Liver (tissue), 9 donors: ENCODE data around the gene TMEM82. TPM values are rescaled to one million over a fixed set of nuclear protein-coding genes. Genes with fewer than 3 reads are reported as not detected.

Experiments used
- DNase-seq: peaks from one replicate; pipeline ENCODE4 v3.0.0-alpha.2; 2017; ENCODE audit warnings: low spot score
- H3K27ac ChIP-seq, 2 donors: one replicate each; pipeline ENCODE4 v1.7.0; 2013; ENCODE audit warnings: inconsistent platforms in 2 of 2, low read length in 2 of 2, control low read depth in 1 of 2, low read depth in 1 of 2, mild to moderate bottlenecking in 1 of 2
- H3K27me3 ChIP-seq, 4 donors: one replicate each; pipeline versions ENCODE4 v1.6.1 to v1.7.0; 2013; ENCODE audit warnings: low read length in 3 of 4, inconsistent platforms in 1 of 4, mild to moderate bottlenecking in 1 of 4, moderate library complexity in 1 of 4; ENCODE audit not compliant: control insufficient read depth in 4 of 4, insufficient read depth in 4 of 4
- H3K36me3 ChIP-seq, 4 donors: one replicate each; pipeline versions ENCODE4 v1.6.1 to v1.7.0; 2013; ENCODE audit warnings: low read length in 3 of 4, mild to moderate bottlenecking in 3 of 4, low read depth in 1 of 4, moderate library complexity in 1 of 4; ENCODE audit not compliant: control insufficient read depth in 4 of 4, insufficient read depth in 3 of 4
- H3K4me1 ChIP-seq, 4 donors: one replicate each; pipeline versions ENCODE4 v1.6.1 to v1.7.0; 2013; ENCODE audit warnings: low read length in 3 of 4, mild to moderate bottlenecking in 3 of 4, moderate library complexity in 1 of 4; ENCODE audit not compliant: control insufficient read depth in 4 of 4, insufficient read depth in 4 of 4
- H3K4me3 ChIP-seq, 3 donors: one replicate each; pipeline versions ENCODE4 v1.6.1 to v1.7.0; 2013; ENCODE audit warnings: low read length in 3 of 3, control low read depth in 1 of 3, low read depth in 1 of 3, mild to moderate bottlenecking in 1 of 3
- H3K9ac ChIP-seq, 2 donors: one replicate each; pipeline ENCODE4 v1.7.0; 2013; ENCODE audit warnings: low read length in 2 of 2, mild to moderate bottlenecking in 2 of 2, moderate library complexity in 2 of 2, control low read depth in 1 of 2, low read depth in 1 of 2
- H3K9me3 ChIP-seq, 4 donors: one replicate each; pipeline versions ENCODE4 v1.6.1 to v1.7.0; 2013; ENCODE audit warnings: low read length in 3 of 4; ENCODE audit not compliant: control insufficient read depth in 4 of 4
- EGR1 ChIP-seq, 2 donors: IDR thresholded peaks; 2 replicates each; pipeline ENCODE4 v1.6.1; 2016 to 2018; ENCODE audit warnings: antibody characterized with exemption in 2 of 2, low read depth in 2 of 2
- FOXA1 ChIP-seq: IDR thresholded peaks from 2 replicates; pipeline ENCODE4 v1.6.1; 2016; ENCODE audit warnings: antibody characterized with exemption
- FOXA2 ChIP-seq: IDR thresholded peaks from 2 replicates; pipeline ENCODE4 v1.6.1; 2016; ENCODE audit warnings: antibody characterized with exemption
- HNF4A ChIP-seq, 2 donors: conservative IDR thresholded peaks; 2 replicates each; pipeline ENCODE4 v1.6.1; 2016; ENCODE audit warnings: antibody characterized with exemption in 2 of 2, mild to moderate bottlenecking in 2 of 2
- HNF4G ChIP-seq: IDR thresholded peaks from 2 replicates; pipeline ENCODE4 v1.6.1; 2016; ENCODE audit warnings: antibody characterized with exemption
- JUND ChIP-seq, 2 donors: IDR thresholded peaks; 2 replicates each; pipeline ENCODE4 v1.6.1; 2016; ENCODE audit warnings: antibody characterized with exemption in 2 of 2
- RAD21 ChIP-seq, 2 donors: IDR thresholded peaks; 2 replicates each; pipeline ENCODE4 v1.6.1; 2016; ENCODE audit warnings: antibody characterized with exemption in 2 of 2, mild to moderate bottlenecking in 2 of 2
- RXRA ChIP-seq, 2 donors: IDR thresholded peaks; 2 replicates each; pipeline ENCODE4 v1.6.1; 2017 to 2018; ENCODE audit warnings: antibody characterized with exemption in 2 of 2, mild to moderate bottlenecking in 1 of 2
- TAF1 ChIP-seq: conservative IDR thresholded peaks from 2 replicates; pipeline ENCODE4 v1.6.1; 2016; ENCODE audit warnings: antibody characterized with exemption, mild to moderate bottlenecking
- WGBS: extraction: QIAGEN DNeasy Blood & Tissue Kit; methylation state at CpG from one replicate; pipeline ENCODE4 v1.1.7; 2013; 5-methylcytosine and 5-hydroxymethylcytosine counted together
- polyA plus RNA-seq, 2 donors: library from polyadenylated mRNA; stranded (reverse) in 1 of 2; unstranded in 1 of 2; fragments of 200-250 nt in 1 of 2; fragments of >200 nt in 1 of 2; fragmentation: Nextera tagmentation in 1 of 2; extraction: Ambion mirVana in 1 of 2; gene quantifications; one replicate each; pipeline versions ENCODE4 v1.2.1 to v1.2.3, GENCODE V29; 2013 to 2015
- total RNA-seq, 2 donors: library from RNA; depleted of rRNA; stranded (reverse); fragments of >200 nt; gene quantifications; one replicate each; pipeline ENCODE4 v1.2.3, GENCODE V29; 2014
- TF ChIP-seq, protein P1 (sequence below): IDR thresholded peaks from 2 replicates; pipeline ENCODE4 v1.6.1; 2016; ENCODE audit warnings: antibody characterized with exemption
- TF ChIP-seq, protein P2 (sequence below): IDR thresholded peaks from 2 replicates; pipeline ENCODE4 v1.6.1; 2016; ENCODE audit warnings: antibody characterized with exemption, mild to moderate bottlenecking
- TF ChIP-seq, protein P3 (sequence below): IDR thresholded peaks from 2 replicates; pipeline ENCODE4 v1.6.1; 2016; ENCODE audit warnings: antibody characterized with exemption
- donor health status: healthy.
- donor health status: healthy.
- donor health status: healthy.
- donor health status: healthy.
- donor health status: healthy.

The TMEM82 gene
- total and polyA plus RNA-seq, 4 donors: 5.6 to 26.3 (median 13.4) TPM

DNA sequence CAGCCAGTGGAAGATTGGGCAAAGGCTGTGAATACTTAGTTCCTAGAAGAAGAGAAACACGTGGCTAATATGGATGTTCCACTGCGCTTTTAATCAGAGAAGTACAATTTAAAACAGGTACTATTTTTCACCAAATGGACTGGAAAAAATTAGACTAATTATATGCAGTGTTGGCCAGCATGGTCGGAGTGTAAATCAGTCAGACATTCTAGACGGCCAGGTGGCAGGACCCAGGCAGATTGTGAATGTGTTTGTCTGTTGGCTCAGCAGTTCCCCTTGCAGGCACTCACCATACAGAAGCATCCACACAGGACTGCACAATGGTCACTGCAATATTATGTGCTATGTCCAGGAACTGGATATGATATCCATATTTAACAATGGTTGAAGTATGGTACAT, 30.1 kb upstream of the TMEM82 start:
- no peak overlapping the region for H3K9ac ChIP-seq
- 90% methylated on average over 4 of the region's 4 CpGs for WGBS
- no peak for DNase-seq
- no peak overlapping the region for H3K4me3 ChIP-seq
- H3K36me3 ChIP-seq: peaks cover 0 to 9% (median 0%) of the 10 kb centered on the region in 4 donors
- no peak for TF ChIP-seq JUND (IDR thresholded peaks at IDR 0.05)
- TF ChIP-seq HNF4A (conservative IDR thresholded peaks at IDR 0.05): no peak
- TF ChIP-seq RAD21 (IDR thresholded peaks at IDR 0.05): no peak
- TF ChIP-seq, protein P1, sequence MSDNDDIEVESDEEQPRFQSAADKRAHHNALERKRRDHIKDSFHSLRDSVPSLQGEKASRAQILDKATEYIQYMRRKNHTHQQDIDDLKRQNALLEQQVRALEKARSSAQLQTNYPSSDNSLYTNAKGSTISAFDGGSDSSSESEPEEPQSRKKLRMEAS: no peak
- TF ChIP-seq EGR1 (IDR thresholded peaks at IDR 0.05; ENCODE audit: low read depth in 2 of 2): no peak
- no peak for TF ChIP-seq TAF1
- no peak for TF ChIP-seq HNF4G
- TF ChIP-seq FOXA1: no peak
- TF ChIP-seq, protein P2, sequence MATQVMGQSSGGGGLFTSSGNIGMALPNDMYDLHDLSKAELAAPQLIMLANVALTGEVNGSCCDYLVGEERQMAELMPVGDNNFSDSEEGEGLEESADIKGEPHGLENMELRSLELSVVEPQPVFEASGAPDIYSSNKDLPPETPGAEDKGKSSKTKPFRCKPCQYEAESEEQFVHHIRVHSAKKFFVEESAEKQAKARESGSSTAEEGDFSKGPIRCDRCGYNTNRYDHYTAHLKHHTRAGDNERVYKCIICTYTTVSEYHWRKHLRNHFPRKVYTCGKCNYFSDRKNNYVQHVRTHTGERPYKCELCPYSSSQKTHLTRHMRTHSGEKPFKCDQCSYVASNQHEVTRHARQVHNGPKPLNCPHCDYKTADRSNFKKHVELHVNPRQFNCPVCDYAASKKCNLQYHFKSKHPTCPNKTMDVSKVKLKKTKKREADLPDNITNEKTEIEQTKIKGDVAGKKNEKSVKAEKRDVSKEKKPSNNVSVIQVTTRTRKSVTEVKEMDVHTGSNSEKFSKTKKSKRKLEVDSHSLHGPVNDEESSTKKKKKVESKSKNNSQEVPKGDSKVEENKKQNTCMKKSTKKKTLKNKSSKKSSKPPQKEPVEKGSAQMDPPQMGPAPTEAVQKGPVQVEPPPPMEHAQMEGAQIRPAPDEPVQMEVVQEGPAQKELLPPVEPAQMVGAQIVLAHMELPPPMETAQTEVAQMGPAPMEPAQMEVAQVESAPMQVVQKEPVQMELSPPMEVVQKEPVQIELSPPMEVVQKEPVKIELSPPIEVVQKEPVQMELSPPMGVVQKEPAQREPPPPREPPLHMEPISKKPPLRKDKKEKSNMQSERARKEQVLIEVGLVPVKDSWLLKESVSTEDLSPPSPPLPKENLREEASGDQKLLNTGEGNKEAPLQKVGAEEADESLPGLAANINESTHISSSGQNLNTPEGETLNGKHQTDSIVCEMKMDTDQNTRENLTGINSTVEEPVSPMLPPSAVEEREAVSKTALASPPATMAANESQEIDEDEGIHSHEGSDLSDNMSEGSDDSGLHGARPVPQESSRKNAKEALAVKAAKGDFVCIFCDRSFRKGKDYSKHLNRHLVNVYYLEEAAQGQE: no peak
- no peak for TF ChIP-seq FOXA2
- TF ChIP-seq, protein P3, sequence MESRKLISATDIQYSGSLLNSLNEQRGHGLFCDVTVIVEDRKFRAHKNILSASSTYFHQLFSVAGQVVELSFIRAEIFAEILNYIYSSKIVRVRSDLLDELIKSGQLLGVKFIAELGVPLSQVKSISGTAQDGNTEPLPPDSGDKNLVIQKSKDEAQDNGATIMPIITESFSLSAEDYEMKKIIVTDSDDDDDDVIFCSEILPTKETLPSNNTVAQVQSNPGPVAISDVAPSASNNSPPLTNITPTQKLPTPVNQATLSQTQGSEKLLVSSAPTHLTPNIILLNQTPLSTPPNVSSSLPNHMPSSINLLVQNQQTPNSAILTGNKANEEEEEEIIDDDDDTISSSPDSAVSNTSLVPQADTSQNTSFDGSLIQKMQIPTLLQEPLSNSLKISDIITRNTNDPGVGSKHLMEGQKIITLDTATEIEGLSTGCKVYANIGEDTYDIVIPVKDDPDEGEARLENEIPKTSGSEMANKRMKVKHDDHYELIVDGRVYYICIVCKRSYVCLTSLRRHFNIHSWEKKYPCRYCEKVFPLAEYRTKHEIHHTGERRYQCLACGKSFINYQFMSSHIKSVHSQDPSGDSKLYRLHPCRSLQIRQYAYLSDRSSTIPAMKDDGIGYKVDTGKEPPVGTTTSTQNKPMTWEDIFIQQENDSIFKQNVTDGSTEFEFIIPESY: no peak
- peaks cover 0 to 6% (median 0%) of the 10 kb centered on the region in 4 donors for H3K4me1 ChIP-seq
- no peaks in the 10 kb centered on the region for H3K9me3 ChIP-seq
- H3K27me3 ChIP-seq: no peaks in the 10 kb centered on the region
- no peak overlapping the region for H3K27ac ChIP-seq

DNA sequence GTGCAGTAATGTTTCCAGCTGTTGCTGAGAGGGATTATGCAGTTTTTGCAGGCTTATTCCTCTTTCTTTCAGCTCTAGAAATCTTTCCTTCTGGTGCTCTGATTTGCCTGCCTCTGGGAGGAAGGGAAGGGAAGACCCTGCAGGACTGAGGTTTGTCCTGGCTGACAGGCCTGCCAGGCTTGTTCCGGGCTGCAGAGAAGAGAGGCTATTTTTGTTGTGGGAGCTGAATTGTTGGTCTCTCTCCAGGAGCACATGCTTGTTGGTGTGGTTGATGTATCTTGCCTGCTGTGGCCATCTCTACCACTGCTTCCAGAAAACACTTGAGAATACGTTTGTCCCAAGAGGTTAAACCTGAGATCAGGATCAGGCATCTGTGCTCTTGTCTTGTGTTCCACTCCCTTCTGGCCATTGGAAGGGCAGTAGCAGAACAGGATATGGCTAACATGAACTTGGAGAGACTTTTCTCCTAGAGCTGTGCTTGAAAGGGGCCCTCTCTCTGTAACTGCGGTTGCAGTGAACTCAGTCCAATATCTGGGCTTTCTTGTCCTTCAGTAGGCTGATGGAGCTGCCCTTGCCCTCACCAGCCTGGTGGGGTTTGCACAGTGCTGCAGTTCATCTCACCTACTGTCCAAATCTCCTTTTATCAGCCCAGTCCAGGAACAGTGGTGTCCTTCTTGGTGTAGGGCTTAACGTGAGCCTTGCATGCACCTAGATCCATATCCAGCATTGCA, 27.7 kb upstream of the TMEM82 start:
- peaks cover 0 to 18% (median 13%) of the 10 kb centered on the region in 4 donors for H3K4me1 ChIP-seq
- TF ChIP-seq, protein P2: no peak
- TF ChIP-seq FOXA1 (no peak), HNF4G (no peak), JUND (IDR thresholded peaks at IDR 0.05) (no peak), RAD21 (IDR thresholded peaks at IDR 0.05) (peak in 1 of 2 donors; percentile 20), EGR1 (IDR thresholded peaks at IDR 0.05; ENCODE audit: low read depth in 2 of 2) (no peak), RXRA (IDR thresholded peaks at IDR 0.05) (no peak), TAF1 (no peak)
- no peak overlapping the region for H3K27ac ChIP-seq

More for the DNA sequence above, 27.7 kb upstream of the TMEM82 start:
- peaks cover 0 to 9% (median 3%) of the 10 kb centered on the region in 4 donors for H3K36me3 ChIP-seq
- DNase-seq: no peak
- H3K9ac ChIP-seq: no peak overlapping the region
- no peaks in the 10 kb centered on the region for H3K9me3 ChIP-seq
- no peak overlapping the region for H3K4me3 ChIP-seq
- H3K27me3 ChIP-seq: no peaks in the 10 kb centered on the region
- 84% methylated on average over 4 of the region's 4 CpGs for WGBS
